HFFc6 (cell line): Measurements from ENCODE around the gene LENG8. TPM values are rescaled to one million over a fixed set of nuclear protein-coding genes. Genes with fewer than 3 reads are reported as not detected.

ENCODE experiments used
- DNase-seq: peaks from one replicate; pipeline ENCODE4 v3.0.0-alpha.2; 2018
- H3K27ac Mint-ChIP-seq: 2 replicates; pipeline ENCODE4 v1.8.0; 2020; ENCODE audit warnings: mild to moderate bottlenecking, mixed read lengths
- H3K27me3 Mint-ChIP-seq: 2 replicates; pipeline ENCODE4 v1.8.0; 2021; ENCODE audit warnings: mild to moderate bottlenecking, moderate library complexity, mixed read lengths; ENCODE audit not compliant: insufficient read depth
- H3K36me3 Mint-ChIP-seq: 2 replicates; pipeline ENCODE4 v1.8.0; 2021; ENCODE audit warnings: low read depth, mixed read lengths
- H3K4me1 Mint-ChIP-seq: 2 replicates; pipeline ENCODE4 v1.8.0; 2020; ENCODE audit warnings: low read depth, mixed read lengths
- H3K4me3 Mint-ChIP-seq: 2 replicates; pipeline ENCODE4 v1.8.0; 2020; ENCODE audit warnings: mild to moderate bottlenecking, moderate library complexity, mixed read lengths
- H3K9me3 Mint-ChIP-seq: 2 replicates; pipeline ENCODE4 v1.8.0; 2020; ENCODE audit warnings: mild to moderate bottlenecking, mixed read lengths
- total RNA-seq, 6 experiments: library from RNA; stranded (reverse); fragmentation: NEBNext Ultra II Directional; extraction: Animal tissue kit (Norgen Biotek cat#: 25700); gene quantifications; 2 replicates in 1 of 6; 3 replicates in 5 of 6; pipeline ENCODE4 v1.2.3, GENCODE V29; 2021
- TF ChIP-seq, protein P1 (sequence below): fragments of 200-600 bp; sonication (generic); IDR thresholded peaks from 2 replicates; pipeline ENCODE4 v1.5.0; 2021; ENCODE audit warnings: antibody characterized with exemption, mild to moderate bottlenecking

The LENG8 gene
- total RNA-seq, 6 experiments from 2014 or later = 70.7 to 76.5 (median 74.0) TPM

DNA sequence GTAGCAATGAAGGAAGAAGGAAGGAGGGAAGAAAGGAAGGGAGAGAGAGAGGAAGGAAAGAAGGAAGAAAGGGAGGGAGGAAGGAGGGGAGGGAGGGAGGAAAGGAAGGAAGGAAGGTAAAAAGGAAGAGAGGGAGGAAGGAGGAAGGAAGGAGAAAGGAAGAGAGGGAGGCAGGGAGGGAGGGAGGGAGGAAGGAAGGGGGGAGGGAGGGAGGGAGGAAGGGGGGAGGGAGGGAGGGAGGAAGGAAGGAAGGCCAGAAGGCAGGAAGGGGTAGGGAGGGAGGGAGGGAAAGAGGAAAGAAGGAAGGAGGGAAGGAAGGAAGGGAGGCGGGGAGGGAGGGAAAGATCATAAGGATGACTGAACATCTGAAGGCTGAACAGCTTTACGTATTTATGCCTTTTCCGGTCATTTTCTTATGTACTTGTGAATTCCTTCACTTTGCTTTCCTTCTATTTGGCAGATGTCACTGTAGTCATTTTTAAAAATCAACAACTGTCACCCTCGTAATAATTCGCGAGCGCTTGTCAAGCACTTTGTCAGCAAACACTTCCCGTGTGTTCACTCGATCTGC is 40.5 kb upstream of the LENG8 start:
- no peak overlapping the region for H3K27ac Mint-ChIP-seq
- TF ChIP-seq, protein P1, sequence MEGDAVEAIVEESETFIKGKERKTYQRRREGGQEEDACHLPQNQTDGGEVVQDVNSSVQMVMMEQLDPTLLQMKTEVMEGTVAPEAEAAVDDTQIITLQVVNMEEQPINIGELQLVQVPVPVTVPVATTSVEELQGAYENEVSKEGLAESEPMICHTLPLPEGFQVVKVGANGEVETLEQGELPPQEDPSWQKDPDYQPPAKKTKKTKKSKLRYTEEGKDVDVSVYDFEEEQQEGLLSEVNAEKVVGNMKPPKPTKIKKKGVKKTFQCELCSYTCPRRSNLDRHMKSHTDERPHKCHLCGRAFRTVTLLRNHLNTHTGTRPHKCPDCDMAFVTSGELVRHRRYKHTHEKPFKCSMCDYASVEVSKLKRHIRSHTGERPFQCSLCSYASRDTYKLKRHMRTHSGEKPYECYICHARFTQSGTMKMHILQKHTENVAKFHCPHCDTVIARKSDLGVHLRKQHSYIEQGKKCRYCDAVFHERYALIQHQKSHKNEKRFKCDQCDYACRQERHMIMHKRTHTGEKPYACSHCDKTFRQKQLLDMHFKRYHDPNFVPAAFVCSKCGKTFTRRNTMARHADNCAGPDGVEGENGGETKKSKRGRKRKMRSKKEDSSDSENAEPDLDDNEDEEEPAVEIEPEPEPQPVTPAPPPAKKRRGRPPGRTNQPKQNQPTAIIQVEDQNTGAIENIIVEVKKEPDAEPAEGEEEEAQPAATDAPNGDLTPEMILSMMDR = no peak
- no peaks in the 10 kb centered on the region for H3K4me1 Mint-ChIP-seq
- peaks cover 46% of the 10 kb centered on the region for H3K9me3 Mint-ChIP-seq
- H3K4me3 Mint-ChIP-seq = no peak overlapping the region; the same call in 1 of the 2 replicates
- peaks cover 3% of the 10 kb centered on the region for H3K27me3 Mint-ChIP-seq
- no peak for DNase-seq
- peaks cover 6% of the 10 kb centered on the region; the same call in 1 of the 2 replicates for H3K36me3 Mint-ChIP-seq

GRCh38 chr19:54411033-54411432 is 38.0 kb upstream of the LENG8 start:
- H3K9me3 Mint-ChIP-seq = peaks cover 56% of the 10 kb centered on the region
- no peaks in the 10 kb centered on the region for H3K4me1 Mint-ChIP-seq
- H3K27ac Mint-ChIP-seq = no peak overlapping the region
- DNase-seq = no peak
- no peak overlapping the region for H3K4me3 Mint-ChIP-seq
- peaks cover 2% of the 10 kb centered on the region for H3K27me3 Mint-ChIP-seq
- H3K36me3 Mint-ChIP-seq = peaks cover 11% of the 10 kb centered on the region; the same call in 1 of the 2 replicates
- TF ChIP-seq, protein P1 = no peak

DNA sequence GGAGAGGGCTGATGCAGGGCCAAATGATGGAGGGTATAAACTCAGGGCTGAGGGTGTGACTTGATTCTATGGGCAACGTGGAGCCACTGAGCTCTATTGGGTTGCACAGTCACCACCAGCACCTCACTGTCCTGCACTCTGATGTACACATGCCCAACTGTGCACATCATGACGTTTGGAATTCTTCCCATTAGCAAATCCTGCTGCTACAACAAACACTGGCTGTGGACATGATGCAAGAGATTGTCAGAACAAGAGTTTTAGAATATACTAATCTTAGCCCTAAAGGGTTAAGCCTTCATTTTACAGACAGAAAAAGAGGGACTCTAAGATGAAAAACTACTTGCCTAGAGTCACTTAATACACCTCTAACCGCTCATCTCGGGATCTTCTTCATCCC is 36.1 kb upstream of the LENG8 start:
- Mint-ChIP-seq H3K4me1 (no peaks in the 10 kb centered on the region), H3K27me3 (peaks cover 5% of the 10 kb centered on the region), H3K4me3 (no peak overlapping the region), H3K36me3 (peaks cover 12% of the 10 kb centered on the region; the same call in 1 of the 2 replicates), H3K27ac (no peak overlapping the region), H3K9me3 (peaks cover 47% of the 10 kb centered on the region)
- TF ChIP-seq, protein P1 = no peak
- DNase-seq = no peak

GRCh38 chr19:54414156-54414555 is 34.8 kb upstream of the LENG8 start:
- no peak overlapping the region for H3K27ac Mint-ChIP-seq
- H3K27me3 Mint-ChIP-seq = peaks cover 7% of the 10 kb centered on the region

GRCh38 chr19:54415208-54415900 is 33.6 kb upstream of the LENG8 start, which contains the start of gene TTYH1:
TSS of gene TTYH1 (plus strand) at chr19:54415464. CDS start at chr19:54415553, 89 bp downstream.
- H3K27ac Mint-ChIP-seq = no peak within 1 kb of the TSS
- H3K9me3 Mint-ChIP-seq = peaks cover 26% of the 10 kb centered on the region
- DNase-seq = no peak
- TF ChIP-seq, protein P1 = peak; percentile 53
- peaks cover 9% of the 10 kb centered on the region; the same call in 1 of the 2 replicates for H3K36me3 Mint-ChIP-seq
- no peak within 1 kb of the TSS for H3K4me3 Mint-ChIP-seq
- H3K4me1 Mint-ChIP-seq = peaks cover 5% of the 10 kb centered on the region; the same call in 1 of the 2 replicates
- peaks cover 10% of the 10 kb centered on the region for H3K27me3 Mint-ChIP-seq

More at GRCh38 chr19:54414156-54414555, 34.8 kb upstream of the LENG8 start:
- DNase-seq = no peak
- Mint-ChIP-seq H3K9me3 (peaks cover 34% of the 10 kb centered on the region), H3K4me1 (peaks cover 5% of the 10 kb centered on the region; the same call in 1 of the 2 replicates), H3K4me3 (no peak overlapping the region), H3K36me3 (peaks cover 9% of the 10 kb centered on the region; the same call in 1 of the 2 replicates)
- TF ChIP-seq, protein P1 = no peak
